DND-41 (cell line): ENCODE data around the gene ACCSL.

Source experiments
- ATAC-seq: fragments of 200-7000 bp; cut with Tn5 transposase; 3 replicates; pipeline ENCODE4 v1.9.1; 2021; ENCODE audit warnings: low read depth; ENCODE audit not compliant: insufficient read depth
- DNase-seq: peaks from one replicate; pipeline ENCODE4 v3.0.0-alpha.2; 2020
- H2AFZ ChIP-seq: 2 replicates; pipeline ENCODE4 v1.6.0; 2012; ENCODE audit warnings: low read depth, low read length
- H3K27ac ChIP-seq: 2 replicates; pipeline ENCODE4 v1.5.1; 2012; ENCODE audit warnings: low read length, inconsistent platforms
- H3K27me3 ChIP-seq: fragments of 200-600 bp; sonication (generic); 2 replicates; pipeline ENCODE4 v1.6.0; 2012; ENCODE audit warnings: low read length, mild to moderate bottlenecking, inconsistent platforms; ENCODE audit not compliant: insufficient read depth, poor library complexity
- H3K36me3 ChIP-seq: 2 replicates; pipeline ENCODE4 v1.5.1; 2012; ENCODE audit warnings: low read length, inconsistent platforms; ENCODE audit not compliant: insufficient read depth
- H3K4me1 ChIP-seq: 2 replicates; pipeline ENCODE4 v1.5.1; 2012; ENCODE audit warnings: mild to moderate bottlenecking, low read length; ENCODE audit not compliant: insufficient read depth
- H3K4me2 ChIP-seq: 2 replicates; pipeline ENCODE4 v1.6.0; 2012; ENCODE audit warnings: mild to moderate bottlenecking, moderate library complexity, low read length, inconsistent platforms; ENCODE audit not compliant: insufficient read depth
- H3K4me3 ChIP-seq, 2 experiments: fragments of 200-600 bp in 1 of 2; shearing (Covaris generic) in 1 of 2; 2 replicates each; pipeline ENCODE4 v1.5.1; 2012 to 2016; ENCODE audit warnings: inconsistent platforms in 2 of 2, low read length in 2 of 2, mild to moderate bottlenecking in 2 of 2, low read depth in 1 of 2, moderate library complexity in 1 of 2
- H3K79me2 ChIP-seq: 2 replicates; pipeline ENCODE4 v1.6.0; 2012; ENCODE audit warnings: low read length, inconsistent platforms; ENCODE audit not compliant: insufficient read depth
- H3K9ac ChIP-seq: 2 replicates; pipeline ENCODE4 v1.6.0; 2012; ENCODE audit warnings: low read depth, mild to moderate bottlenecking, inconsistent platforms, low read length, moderate library complexity
- H3K9me3 ChIP-seq: 2 replicates; pipeline ENCODE4 v1.5.1; 2012; ENCODE audit warnings: low read length, moderate library complexity, mild to moderate bottlenecking, inconsistent platforms; ENCODE audit not compliant: insufficient read depth, severe bottlenecking
- H4K20me1 ChIP-seq: 2 replicates; pipeline ENCODE4 v1.6.0; 2012; ENCODE audit warnings: low read length; ENCODE audit not compliant: insufficient read depth
- EZH2 ChIP-seq: IDR thresholded peaks from 3 replicates; pipeline ENCODE4 v1.6.1; 2012; ENCODE audit warnings: borderline replicate concordance, low read depth, mild to moderate bottlenecking, moderate library complexity, low read length, inconsistent platforms; ENCODE audit not compliant: severe bottlenecking
- TF ChIP-seq, protein P1 (sequence below): IDR thresholded peaks from 2 replicates; pipeline ENCODE4 v1.5.1; 2012; ENCODE audit warnings: borderline replicate concordance, low read length, moderate library complexity, mild to moderate bottlenecking; ENCODE audit not compliant: poor library complexity, severe bottlenecking; ENCODE audit errors: extremely low read depth

Gene ACCSL

DNA sequence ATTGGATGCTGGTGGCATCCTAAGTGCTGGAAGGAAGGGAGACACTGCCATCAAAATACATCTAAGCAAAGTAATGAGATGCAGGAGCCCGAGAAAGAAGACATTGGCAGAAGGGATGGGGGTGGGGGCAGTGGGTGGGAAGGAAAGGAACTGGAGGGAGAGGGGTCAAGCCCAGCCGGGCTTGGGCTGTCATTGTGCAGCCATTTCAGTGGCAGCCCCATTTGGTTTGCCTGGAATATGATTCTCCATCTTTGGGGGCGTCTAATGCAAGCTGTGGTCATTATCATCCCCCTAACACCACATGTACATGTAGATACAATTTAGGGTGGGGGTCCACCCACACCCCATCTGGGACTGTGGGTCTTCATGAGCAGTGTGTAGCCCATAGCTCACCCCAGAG lies 13.9 kb upstream of the ACCSL start:
- H3K4me2 ChIP-seq: no peak overlapping the region
- H3K4me3 ChIP-seq: no peak overlapping the region
- H3K79me2 ChIP-seq: no peaks in the 10 kb centered on the region
- H2AFZ ChIP-seq: no peak overlapping the region
- no peaks in the 10 kb centered on the region for H3K36me3 ChIP-seq
- H3K4me1 ChIP-seq: no peaks in the 10 kb centered on the region
- no peaks in the 10 kb centered on the region for H3K27me3 ChIP-seq
- 0 out of 2 replicates have a peak, but pooled peaks cover 3% of the 10 kb centered on the region for H4K20me1 ChIP-seq
- no peaks in the 10 kb centered on the region for H3K9me3 ChIP-seq
- H3K9ac ChIP-seq: no peak overlapping the region
- DNase-seq: no peak
- TF ChIP-seq, protein P1, sequence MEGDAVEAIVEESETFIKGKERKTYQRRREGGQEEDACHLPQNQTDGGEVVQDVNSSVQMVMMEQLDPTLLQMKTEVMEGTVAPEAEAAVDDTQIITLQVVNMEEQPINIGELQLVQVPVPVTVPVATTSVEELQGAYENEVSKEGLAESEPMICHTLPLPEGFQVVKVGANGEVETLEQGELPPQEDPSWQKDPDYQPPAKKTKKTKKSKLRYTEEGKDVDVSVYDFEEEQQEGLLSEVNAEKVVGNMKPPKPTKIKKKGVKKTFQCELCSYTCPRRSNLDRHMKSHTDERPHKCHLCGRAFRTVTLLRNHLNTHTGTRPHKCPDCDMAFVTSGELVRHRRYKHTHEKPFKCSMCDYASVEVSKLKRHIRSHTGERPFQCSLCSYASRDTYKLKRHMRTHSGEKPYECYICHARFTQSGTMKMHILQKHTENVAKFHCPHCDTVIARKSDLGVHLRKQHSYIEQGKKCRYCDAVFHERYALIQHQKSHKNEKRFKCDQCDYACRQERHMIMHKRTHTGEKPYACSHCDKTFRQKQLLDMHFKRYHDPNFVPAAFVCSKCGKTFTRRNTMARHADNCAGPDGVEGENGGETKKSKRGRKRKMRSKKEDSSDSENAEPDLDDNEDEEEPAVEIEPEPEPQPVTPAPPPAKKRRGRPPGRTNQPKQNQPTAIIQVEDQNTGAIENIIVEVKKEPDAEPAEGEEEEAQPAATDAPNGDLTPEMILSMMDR: no peak
- no peak for ATAC-seq
- H3K27ac ChIP-seq: no peak overlapping the region

DNA sequence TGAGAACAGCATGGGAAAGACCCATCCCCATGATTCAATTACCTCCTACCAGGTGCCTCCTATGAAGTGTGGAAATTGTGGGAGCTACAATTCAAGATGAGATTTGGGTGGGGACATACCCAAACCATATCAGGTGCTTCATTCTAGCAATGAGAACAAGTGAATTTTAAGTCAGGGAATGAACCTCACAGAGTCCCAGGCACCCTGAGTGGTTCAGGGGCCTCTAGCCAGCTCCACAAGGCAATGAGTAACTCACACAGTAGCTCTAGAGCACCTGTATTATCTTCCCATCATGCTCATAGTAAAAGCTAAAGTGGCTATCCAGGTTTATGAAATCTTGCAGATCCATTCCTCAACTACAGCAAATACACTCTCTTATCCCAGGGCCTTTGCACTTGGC lies 13.1 kb upstream of the ACCSL start:
- no peak overlapping the region for H3K4me2 ChIP-seq
- no peak overlapping the region for H3K27ac ChIP-seq
- H4K20me1 ChIP-seq: 0 out of 2 replicates have a peak, but pooled peaks cover 3% of the 10 kb centered on the region
- no peaks in the 10 kb centered on the region for H3K9me3 ChIP-seq
- H3K9ac ChIP-seq: no peak overlapping the region
- no peaks in the 10 kb centered on the region for H3K27me3 ChIP-seq
- DNase-seq (no peak), ATAC-seq (no peak)
- no peak overlapping the region for H3K4me3 ChIP-seq
- no peaks in the 10 kb centered on the region for H3K79me2 ChIP-seq
- H3K4me1 ChIP-seq: no peaks in the 10 kb centered on the region
- no peak overlapping the region for H2AFZ ChIP-seq
- TF ChIP-seq EZH2: no peak
- TF ChIP-seq, protein P1: no peak
- H3K36me3 ChIP-seq: no peaks in the 10 kb centered on the region

DNA sequence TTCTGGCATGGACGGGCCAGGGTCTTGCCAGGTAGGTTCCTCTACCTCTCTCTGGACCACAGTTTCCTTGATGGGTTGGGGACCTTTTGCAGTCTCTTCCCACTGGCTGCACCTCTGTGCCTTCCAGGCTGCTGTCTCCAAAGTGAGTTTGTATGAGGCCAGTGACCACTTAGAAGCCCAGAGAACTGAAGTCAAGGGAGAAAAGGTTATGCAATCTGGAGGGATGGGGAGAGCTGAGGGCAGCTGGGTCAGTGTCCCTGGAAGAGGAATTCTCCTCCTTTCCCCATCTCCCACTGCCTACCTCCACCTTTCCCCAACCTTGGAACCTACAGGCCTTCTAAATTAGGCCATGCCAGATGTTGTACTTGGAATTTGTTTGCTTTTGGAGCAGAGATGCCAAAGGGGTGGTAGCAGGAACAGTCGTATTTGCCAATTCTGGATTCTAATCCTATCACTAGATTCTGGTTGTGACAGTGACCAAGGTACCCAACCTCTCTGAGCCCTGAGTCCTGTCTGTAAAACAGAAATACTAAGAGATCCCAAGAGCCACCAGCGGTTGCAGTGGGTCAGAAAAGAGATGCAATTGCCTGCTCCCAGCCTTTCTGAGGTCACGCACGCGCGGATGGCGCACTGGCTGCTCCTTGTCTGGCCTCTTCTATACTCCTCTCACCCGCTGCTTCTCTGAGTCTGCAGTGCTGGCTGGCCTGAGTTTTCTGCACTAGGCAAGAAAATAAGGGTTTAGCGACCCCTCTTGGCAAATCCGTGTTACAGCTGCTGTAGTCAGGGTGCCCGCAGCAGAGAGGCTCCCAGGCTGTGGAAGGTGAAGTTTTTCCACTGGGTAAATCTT lies 10.7 kb upstream of the ACCSL start:
- H2AFZ ChIP-seq: no peak overlapping the region

More for the DNA sequence above, 10.7 kb upstream of the ACCSL start:
- H3K9me3 ChIP-seq: peaks cover 7% of the 10 kb centered on the region
- no peak overlapping the region for H3K4me3 ChIP-seq
- no peak overlapping the region for H3K4me2 ChIP-seq
- no peaks in the 10 kb centered on the region for H3K27me3 ChIP-seq
- 0 out of 2 replicates have a peak, but pooled peaks cover 3% of the 10 kb centered on the region for H4K20me1 ChIP-seq
- DNase-seq (peak; percentile 38), ATAC-seq (peak; percentile 73)
- H3K4me1 ChIP-seq: no peaks in the 10 kb centered on the region
- no peak overlapping the region for H3K9ac ChIP-seq
- no peaks in the 10 kb centered on the region for H3K79me2 ChIP-seq
- H3K27ac ChIP-seq: no peak overlapping the region
- no peaks in the 10 kb centered on the region for H3K36me3 ChIP-seq
- TF ChIP-seq, protein P1: peak; percentile 71
- no peak for TF ChIP-seq EZH2
